Transverse colon (tissue), 4 donors: ENCODE data around the gene TBX21. TPM values are rescaled to one million over a fixed set of nuclear protein-coding genes. Genes with fewer than 3 reads are reported as not detected.

Experiments
- DNase-seq: peaks from one replicate; pipeline ENCODE4 v3.0.0-alpha.2; 2019
- H3K27ac ChIP-seq, 4 donors: fragments of 200-600 bp; sonication (generic); 2 replicates each; pipeline ENCODE4 v1.5.1; 2016 to 2018; ENCODE audit warnings: inconsistent platforms in 4 of 4
- H3K27me3 ChIP-seq: fragments of 200-600 bp; sonication (generic); 2 replicates; pipeline ENCODE4 v1.5.1; 2017; ENCODE audit warnings: inconsistent platforms
- H3K36me3 ChIP-seq, 4 donors: fragments of 200-600 bp; sonication (generic); 2 replicates each; pipeline ENCODE4 v1.5.1; 2017 to 2019; ENCODE audit warnings: inconsistent platforms in 4 of 4
- H3K4me1 ChIP-seq, 4 donors: fragments of 200-600 bp; sonication (generic); 2 replicates each; pipeline ENCODE4 v1.5.1; 2017 to 2020; ENCODE audit warnings: inconsistent platforms in 4 of 4
- H3K4me3 ChIP-seq, 4 donors: fragments of 200-600 bp; sonication (generic); 1 replicate in 1 of 4; 2 replicates in 3 of 4; pipeline versions ENCODE4 v1.5.1 to v1.6.1; 2017 to 2019; ENCODE audit warnings: inconsistent platforms in 4 of 4
- H3K9me3 ChIP-seq, 2 donors: fragments of 200-600 bp; sonication (generic); 2 replicates each; pipeline ENCODE4 v1.5.1; 2017 to 2019; ENCODE audit warnings: inconsistent platforms in 2 of 2
- CTCF ChIP-seq, 5 experiments: fragments of 200-600 bp in 3 of 5; fragments of 450-650 bp in 2 of 5; sonication (generic) in 3 of 5; IDR thresholded peaks; 1 replicate in 2 of 5; 2 replicates in 3 of 5; pipeline ENCODE4 v1.5.1; 2016 to 2017; ENCODE audit warnings: antibody characterized with exemption in 5 of 5, inconsistent platforms in 3 of 5, mild to moderate bottlenecking in 2 of 5, moderate library complexity in 1 of 5
- EP300 ChIP-seq: sonication (generic); formaldehyde crosslinking; IDR thresholded peaks from one replicate; pipeline ENCODE4 v1.6.1; 2017; ENCODE audit warnings: antibody characterized with exemption, low read depth
- POLR2A ChIP-seq: fragments of 450-650 bp; IDR thresholded peaks from one replicate; pipeline ENCODE4 v1.6.1; 2016; ENCODE audit warnings: antibody characterized with exemption, mild to moderate bottlenecking, moderate library complexity
- POLR2AphosphoS5 ChIP-seq, 3 donors: sonication (generic); formaldehyde crosslinking; IDR thresholded peaks; one replicate each; pipeline ENCODE4 v1.6.1; 2016; ENCODE audit warnings: antibody characterized with exemption in 3 of 3
- WGBS, 2 donors: methylation state at CpG; one replicate each; pipeline ENCODE4 v1.1.5; 2018; ENCODE audit warnings: low coverage in 1 of 2; 5-methylcytosine and 5-hydroxymethylcytosine counted together
- in situ Hi-C, 4 donors: fragments of 200-750 bp; cut with MboI; loops; one replicate each; pipeline versions ENCODE4 v1.15.0 to v1.15.1; 2017; ENCODE audit warnings: low sequenced_read_pairs in 3 of 4, low pct_ligation_motif_present in 1 of 4, low pct_unique_long_range_greater_than_20kb in 1 of 4
- intact Hi-C: fragments of 100-400 bp; cut with DNase I; formaldehyde crosslinking; loops from one replicate; pipeline ENCODE4 v1.15.1; 2023; ENCODE audit warnings: low total_unique reads
- total RNA-seq, 4 donors: library from RNA; depleted of rRNA; stranded (reverse); fragments of >200 nt; gene quantifications; one replicate each; pipeline ENCODE4 v1.1.0, GENCODE V29; 2016

TBX21 gene
- total RNA-seq, 4 donors from 2014 or later = 0.27 to 18.3 (median 4.9) TPM; not detected in 1

GRCh38 chr17:47720196-47720595 is 12.8 kb upstream of the TBX21 start:
- H3K4me3 ChIP-seq = no peak overlapping the region
- in situ Hi-C loops = no loop called here

GRCh38 chr17:47720754-47721533 is 12.1 kb upstream of the TBX21 start:
- 16% methylated on average over 31 of the region's 36 CpGs; no CpG with 5 or more reads in 1 of the 2 donors for WGBS, 2 donors
- TF ChIP-seq EP300 (no peak), POLR2AphosphoS5 (IDR thresholded peaks at IDR 0.05) (no peak), POLR2A (no peak)
- intact Hi-C loops = no loop called here
- H3K4me1 ChIP-seq = peaks cover 0 to 11% (median 6%) of the 10 kb centered on the region in 4 donors
- H3K27ac ChIP-seq = no peak overlapping the region
- H3K4me3 ChIP-seq = no peak overlapping the region
- peaks cover 62% of the 10 kb centered on the region for H3K27me3 ChIP-seq
- H3K36me3 ChIP-seq = no peaks in the 10 kb centered on the region
- H3K9me3 ChIP-seq = no peaks in the 10 kb centered on the region
- in situ Hi-C loops = no loop called here
- peak; percentile 28 for DNase-seq

More at GRCh38 chr17:47720196-47720595, 12.8 kb upstream of the TBX21 start:
- TF ChIP-seq EP300 = no peak
- TF ChIP-seq POLR2AphosphoS5 (IDR thresholded peaks at IDR 0.05) = no peak
- TF ChIP-seq CTCF (IDR thresholded peaks at IDR 0.05) = no peak
- no peak for TF ChIP-seq POLR2A
- 59 to 65% methylated on average over 5 to 11 of the region's 11 CpGs for WGBS, 2 donors
- H3K4me1 ChIP-seq = peaks cover 0 to 11% (median 6%) of the 10 kb centered on the region in 4 donors
- H3K9me3 ChIP-seq = no peaks in the 10 kb centered on the region
- DNase-seq = no peak
- H3K27me3 ChIP-seq = peaks cover 59% of the 10 kb centered on the region
- no peaks in the 10 kb centered on the region for H3K36me3 ChIP-seq
- intact Hi-C loops = no loop called here
- H3K27ac ChIP-seq = no peak overlapping the region

- 14 to 43% methylated on average over 2 to 8 of the region's 8 CpGs for WGBS, 2 donors
- Histone ChIP-seq H3K27me3 (peaks cover 65% of the 10 kb centered on the region), H3K4me1 (peaks cover 0 to 11% (median 6%) of the 10 kb centered on the region in 4 donors), H3K27ac (no peak overlapping the region), H3K9me3 (no peaks in the 10 kb centered on the region), H3K4me3 (no peak overlapping the region), H3K36me3 (no peaks in the 10 kb centered on the region)
- intact Hi-C loops (no loop called here), in situ Hi-C loops (no loop called here)
- TF ChIP-seq CTCF (IDR thresholded peaks at IDR 0.05) = no peak
- TF ChIP-seq POLR2AphosphoS5 (IDR thresholded peaks at IDR 0.05) = no peak
- TF ChIP-seq POLR2A = no peak
- no peak for TF ChIP-seq EP300
- DNase-seq = no peak
These were observed 11.3 kb upstream of the TBX21 start for GRCh38 chr17:47721725-47722124.

GRCh38 chr17:47724705-47725104 is 8.3 kb upstream of the TBX21 start:
- TF ChIP-seq EP300 (no peak), POLR2AphosphoS5 (IDR thresholded peaks at IDR 0.05) (no peak), POLR2A (no peak), CTCF (IDR thresholded peaks at IDR 0.05) (no peak)
- H3K27me3 ChIP-seq = peaks cover 58% of the 10 kb centered on the region
- 86% methylated on average over 2 of the region's 2 CpGs; no CpG with 5 or more reads in 1 of the 2 donors for WGBS, 2 donors

More at GRCh38 chr17:47724705-47725104, 8.3 kb upstream of the TBX21 start:
- DNase-seq = no peak
- intact Hi-C loops = no loop called here
- Histone ChIP-seq H3K4me3 (no peak overlapping the region), H3K36me3 (no peaks in the 10 kb centered on the region), H3K4me1 (peaks cover 0 to 11% (median 6%) of the 10 kb centered on the region in 4 donors), H3K9me3 (no peaks in the 10 kb centered on the region), H3K27ac (no peak overlapping the region)
- in situ Hi-C loops = no loop called here
